Thyroid gland (tissue), 4 donors: ENCODE results near the gene CACNB1.

Source experiments
- CTCF ChIP-seq, 6 experiments: fragments of 200-600 bp in 3 of 6; fragments of 450-650 bp in 3 of 6; sonication (generic) in 3 of 6; IDR thresholded peaks; one replicate each; pipeline ENCODE4 v1.5.1; 2016 to 2019; ENCODE audit warnings: antibody characterized with exemption in 6 of 6, mild to moderate bottlenecking in 2 of 6, inconsistent platforms in 1 of 6, moderate library complexity in 1 of 6
- POLR2A ChIP-seq, 2 donors: fragments of 450-650 bp; IDR thresholded peaks; one replicate each; pipeline ENCODE4 v1.6.1; 2017; ENCODE audit warnings: antibody characterized with exemption in 2 of 2, mild to moderate bottlenecking in 2 of 2, moderate library complexity in 1 of 2

DNA sequence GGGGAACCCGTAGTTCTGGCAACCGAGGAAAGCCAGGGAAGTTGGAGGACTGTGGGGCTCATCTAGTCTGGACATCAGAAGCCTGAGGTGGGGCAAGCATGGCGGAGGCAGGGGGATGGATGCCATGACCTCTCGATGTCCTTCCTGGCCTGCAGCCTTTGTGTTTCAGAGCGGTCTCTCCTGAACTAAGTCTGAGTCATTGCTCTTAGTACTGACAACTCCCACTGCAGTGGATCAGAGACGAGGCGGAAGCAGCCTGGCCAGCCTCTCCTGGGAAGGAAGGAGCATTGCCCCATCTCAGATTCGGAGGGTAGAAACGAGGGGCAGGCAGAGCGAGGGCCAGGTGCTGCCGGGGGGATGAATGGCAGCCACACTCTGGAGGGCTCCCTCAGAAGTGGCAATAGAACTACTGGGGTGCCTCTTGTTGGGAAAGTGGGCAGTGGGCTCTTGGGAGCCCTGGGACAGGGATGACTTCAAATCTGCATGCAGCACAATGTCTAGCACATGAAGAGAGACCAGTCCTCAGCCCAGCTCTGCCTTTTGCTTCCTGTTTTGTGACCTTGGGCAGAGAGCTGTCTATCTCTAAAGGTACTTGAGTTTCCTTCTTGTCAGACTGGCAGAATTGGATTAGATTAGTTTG lies 31.9 kb upstream of the CACNB1 start:
- no peak for TF ChIP-seq CTCF (IDR thresholded peaks at IDR 0.05)
- no peak for TF ChIP-seq POLR2A (IDR thresholded peaks at IDR 0.05)
